Skeletal muscle tissue (tissue), 4 donors: ENCODE results near the gene DAPK1. TPM values are rescaled to one million over a fixed set of nuclear protein-coding genes. Genes with fewer than 3 reads are reported as not detected.

ENCODE experiments used
- H3K27ac ChIP-seq: one replicate; pipeline ENCODE4 v1.7.0; 2013; ENCODE audit warnings: mild to moderate bottlenecking, low read depth, low read length, inconsistent platforms
- H3K27me3 ChIP-seq, 3 donors: one replicate each; pipeline ENCODE4 v1.7.0; 2013; ENCODE audit warnings: low read length in 3 of 3; ENCODE audit not compliant: control insufficient read depth in 3 of 3, insufficient read depth in 3 of 3
- H3K36me3 ChIP-seq, 3 donors: one replicate each; pipeline ENCODE4 v1.7.0; 2013; ENCODE audit warnings: low read length in 3 of 3; ENCODE audit not compliant: control insufficient read depth in 3 of 3, insufficient read depth in 3 of 3
- H3K4me1 ChIP-seq, 3 donors: one replicate each; pipeline ENCODE4 v1.7.0; 2013; ENCODE audit warnings: low read length in 3 of 3, mild to moderate bottlenecking in 3 of 3; ENCODE audit not compliant: control insufficient read depth in 3 of 3, insufficient read depth in 3 of 3
- H3K4me3 ChIP-seq, 3 donors: one replicate each; pipeline ENCODE4 v1.7.0; 2013; ENCODE audit warnings: low read length in 3 of 3
- H3K9ac ChIP-seq, 3 donors: one replicate each; pipeline ENCODE4 v1.7.0; 2013; ENCODE audit warnings: low read length in 3 of 3, mild to moderate bottlenecking in 3 of 3, moderate library complexity in 2 of 3, low read depth in 1 of 3
- H3K9me3 ChIP-seq, 3 donors: one replicate each; pipeline ENCODE4 v1.7.0; 2013; ENCODE audit warnings: low read length in 3 of 3; ENCODE audit not compliant: control insufficient read depth in 3 of 3
- total RNA-seq: library from RNA; depleted of rRNA; stranded (reverse); fragments of >200 nt; gene quantifications from one replicate; pipeline ENCODE4 v1.2.3, GENCODE V29; 2014
- donor health status: Osteomylitis.

Gene DAPK1
- total RNA-seq, 1 donor from 2014 or later: 18.8 TPM

GRCh38 chr9:87613265-87614111 lies 115.8 kb downstream of the DAPK1 start:
- no peaks in the 10 kb centered on the region for H3K4me1 ChIP-seq
- no peak overlapping the region for H3K9ac ChIP-seq
- no peaks in the 10 kb centered on the region for H3K27me3 ChIP-seq
- H3K36me3 ChIP-seq: no peaks in the 10 kb centered on the region
- no peaks in the 10 kb centered on the region for H3K9me3 ChIP-seq
- H3K4me3 ChIP-seq: no peak overlapping the region
- H3K27ac ChIP-seq: no peak overlapping the region

DNA sequence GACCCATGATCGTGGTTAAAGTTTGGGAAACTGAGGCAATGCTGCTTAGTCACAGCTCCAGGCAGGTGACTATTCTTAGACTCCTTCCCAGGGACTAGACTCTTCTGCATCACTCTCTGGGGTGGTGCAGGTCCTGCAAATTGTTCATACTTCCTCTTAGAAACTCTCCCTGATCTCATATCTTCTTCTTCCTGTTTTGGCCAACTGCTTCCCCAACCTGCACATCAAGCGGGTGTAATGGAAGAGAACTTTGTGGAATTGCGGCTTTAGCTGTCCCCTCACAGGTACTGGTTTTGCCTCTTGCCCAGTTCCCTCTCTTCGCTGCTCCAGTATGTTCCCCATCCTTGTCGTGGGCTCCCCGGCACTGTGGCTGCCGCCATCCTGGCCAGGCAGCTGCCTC lies 116.7 kb downstream of the DAPK1 start:
- no peak overlapping the region for H3K9ac ChIP-seq
- H3K4me3 ChIP-seq: no peak overlapping the region
- no peaks in the 10 kb centered on the region for H3K4me1 ChIP-seq
- no peaks in the 10 kb centered on the region for H3K27me3 ChIP-seq
- H3K27ac ChIP-seq: no peak overlapping the region
- no peaks in the 10 kb centered on the region for H3K36me3 ChIP-seq
- H3K9me3 ChIP-seq: no peaks in the 10 kb centered on the region

DNA sequence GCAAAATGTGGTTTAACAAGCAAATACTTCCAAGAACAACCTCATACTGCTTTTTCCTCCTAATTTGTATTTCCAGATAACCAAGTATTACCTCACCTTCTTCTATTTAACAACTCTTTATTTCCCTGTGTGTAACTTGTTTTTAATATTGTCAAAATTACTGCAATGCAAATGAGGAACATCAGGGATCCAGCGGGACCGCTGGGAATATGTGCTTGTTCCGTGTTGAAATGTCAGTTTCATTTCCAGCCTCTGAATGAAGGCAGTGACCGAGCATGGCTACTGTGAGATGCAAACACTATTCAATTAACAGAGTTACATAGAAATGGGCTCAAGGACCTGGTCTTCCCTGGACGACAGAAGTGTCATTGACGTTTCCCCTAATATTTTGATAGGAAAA lies 117.5 kb downstream of the DAPK1 start:
- no peaks in the 10 kb centered on the region for H3K27me3 ChIP-seq
- no peak overlapping the region for H3K27ac ChIP-seq
- no peaks in the 10 kb centered on the region for H3K4me1 ChIP-seq

DNA sequence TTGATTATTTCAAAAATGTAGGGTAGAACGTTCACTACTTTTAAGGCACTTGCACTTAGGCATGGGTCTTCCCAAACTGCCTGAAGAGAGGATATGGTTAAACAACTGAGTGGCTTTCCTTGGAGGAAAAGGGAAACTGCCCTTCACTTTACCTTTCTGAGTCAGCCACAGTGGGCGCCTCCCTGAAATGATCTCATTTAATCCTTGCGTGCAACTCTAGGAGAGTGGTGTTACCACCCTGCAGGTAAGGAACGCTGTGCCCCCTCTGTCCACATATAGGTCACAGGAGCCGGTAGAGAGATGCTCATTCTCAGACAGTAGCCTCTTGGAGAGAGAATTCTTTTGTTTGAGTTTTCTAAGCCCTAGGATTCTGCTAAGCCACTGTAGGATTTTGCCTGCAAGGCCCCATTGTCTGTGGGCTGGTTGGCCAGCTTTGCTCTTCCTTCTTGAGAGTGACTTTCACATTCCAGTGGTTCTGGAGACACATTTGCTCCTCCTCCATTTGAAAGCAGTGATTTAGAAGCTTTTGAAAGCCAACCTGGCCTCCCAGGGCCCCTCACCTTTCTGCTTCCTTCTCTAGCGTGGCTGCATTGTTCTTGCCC lies 118.0 kb downstream of the DAPK1 start:
- Histone ChIP-seq H3K9me3 (no peaks in the 10 kb centered on the region), H3K27ac (no peak overlapping the region), H3K36me3 (no peaks in the 10 kb centered on the region), H3K9ac (no peak overlapping the region), H3K27me3 (no peaks in the 10 kb centered on the region), H3K4me1 (no peaks in the 10 kb centered on the region), H3K4me3 (no peak overlapping the region)

More for the DNA sequence above, 117.5 kb downstream of the DAPK1 start:
- Histone ChIP-seq H3K9me3 (no peaks in the 10 kb centered on the region), H3K4me3 (no peak overlapping the region), H3K9ac (no peak overlapping the region), H3K36me3 (no peaks in the 10 kb centered on the region)

- Histone ChIP-seq H3K9me3 (no peaks in the 10 kb centered on the region), H3K36me3 (no peaks in the 10 kb centered on the region), H3K9ac (no peak overlapping the region), H3K27ac (no peak overlapping the region), H3K4me1 (no peaks in the 10 kb centered on the region), H3K27me3 (no peaks in the 10 kb centered on the region), H3K4me3 (no peak overlapping the region)
Observed at GRCh38 chr9:87618226-87618625, 120.6 kb downstream of the DAPK1 start.

DNA sequence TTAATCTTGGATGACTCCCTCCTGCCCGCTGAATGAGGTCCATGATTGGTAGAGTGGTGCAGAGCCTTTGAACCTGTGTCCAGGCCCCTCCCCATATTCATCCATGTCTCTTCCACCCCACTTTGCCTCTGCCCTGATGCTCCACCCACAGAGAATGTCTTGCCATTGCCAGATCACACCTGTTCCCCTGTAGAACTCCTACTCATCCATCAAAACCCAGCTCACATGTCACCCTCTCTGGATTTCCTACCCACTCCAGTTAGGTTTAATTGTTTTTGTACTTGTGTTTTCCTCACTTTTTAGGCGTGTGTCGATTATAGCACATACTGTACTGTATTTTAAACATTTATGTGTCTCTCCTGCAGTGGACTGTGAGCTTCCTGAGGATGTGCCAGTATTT lies 121.3 kb downstream of the DAPK1 start:
- Histone ChIP-seq H3K9ac (no peak overlapping the region), H3K4me1 (no peaks in the 10 kb centered on the region), H3K27ac (no peak overlapping the region), H3K27me3 (no peaks in the 10 kb centered on the region), H3K36me3 (no peaks in the 10 kb centered on the region), H3K9me3 (no peaks in the 10 kb centered on the region), H3K4me3 (no peak overlapping the region)

DNA sequence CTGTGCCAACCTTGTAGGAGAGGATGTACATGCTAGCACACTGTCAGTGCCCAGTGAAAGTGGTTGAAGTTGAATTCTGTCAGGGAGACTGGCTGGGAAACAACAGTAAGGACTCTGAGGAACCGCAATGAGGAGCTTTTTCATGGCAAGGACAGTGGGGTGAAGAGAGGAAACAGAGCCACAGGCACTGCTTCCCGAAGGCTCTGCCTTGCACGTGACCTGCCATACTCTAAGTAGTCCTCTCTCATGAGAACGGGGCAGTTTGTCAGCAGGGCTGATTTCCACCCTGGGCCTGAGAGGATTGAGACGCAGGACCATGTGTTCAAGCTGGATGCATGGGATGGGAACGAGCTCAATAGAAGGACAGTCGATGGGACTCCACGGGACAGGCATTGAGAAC lies 121.7 kb downstream of the DAPK1 start:
- Histone ChIP-seq H3K4me1 (no peaks in the 10 kb centered on the region), H3K9me3 (peaks cover 0 to 2% (median 0%) of the 10 kb centered on the region in 3 donors), H3K9ac (no peak overlapping the region), H3K27ac (no peak overlapping the region), H3K36me3 (no peaks in the 10 kb centered on the region), H3K4me3 (no peak overlapping the region), H3K27me3 (no peaks in the 10 kb centered on the region)

DNA sequence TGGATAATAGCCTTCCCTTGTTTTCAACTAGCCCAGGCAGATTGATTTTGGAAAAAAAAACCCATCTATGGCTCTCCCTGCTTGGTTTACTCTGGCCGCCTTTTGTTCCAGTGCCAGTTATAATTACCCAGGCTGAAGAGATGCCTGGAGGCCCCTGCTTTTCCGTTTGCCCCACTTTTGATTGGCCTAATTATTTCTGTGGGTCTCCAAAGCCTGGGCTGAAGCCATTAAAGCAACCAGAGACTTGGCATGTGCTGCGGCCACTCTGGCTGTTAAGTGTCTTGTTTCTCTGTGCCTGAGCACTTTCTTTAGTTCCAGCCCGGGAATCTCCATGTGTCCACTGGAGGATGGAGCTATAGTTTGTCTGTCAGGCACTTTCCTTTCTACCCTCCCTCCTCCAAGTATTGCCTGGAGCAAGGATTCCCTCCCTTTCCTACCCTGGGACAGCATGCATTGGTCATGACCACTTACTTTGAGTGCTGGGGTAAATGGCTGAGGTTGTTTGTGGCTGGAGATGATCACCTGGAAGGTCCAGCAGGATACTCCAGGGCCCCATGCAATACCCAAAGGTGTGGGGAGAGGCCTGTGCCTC lies 123.2 kb downstream of the DAPK1 start:
- no peaks in the 10 kb centered on the region for H3K4me1 ChIP-seq
- H3K4me3 ChIP-seq: no peak overlapping the region
- H3K27ac ChIP-seq: no peak overlapping the region
- no peaks in the 10 kb centered on the region for H3K36me3 ChIP-seq
- H3K27me3 ChIP-seq: no peaks in the 10 kb centered on the region
- peaks cover 0 to 2% (median 0%) of the 10 kb centered on the region in 3 donors for H3K9me3 ChIP-seq
- H3K9ac ChIP-seq: no peak overlapping the region

GRCh38 chr9:87622098-87622497 lies 124.4 kb downstream of the DAPK1 start:
- H3K27ac ChIP-seq: no peak overlapping the region
- H3K9me3 ChIP-seq: peaks cover 0 to 2% (median 0%) of the 10 kb centered on the region in 3 donors
- H3K4me1 ChIP-seq: no peaks in the 10 kb centered on the region
- no peaks in the 10 kb centered on the region for H3K36me3 ChIP-seq
- H3K4me3 ChIP-seq: no peak overlapping the region
- H3K27me3 ChIP-seq: no peaks in the 10 kb centered on the region
- H3K9ac ChIP-seq: no peak overlapping the region

GRCh38 chr9:87622923-87623322 lies 125.3 kb downstream of the DAPK1 start:
- Histone ChIP-seq H3K9ac (no peak overlapping the region), H3K4me3 (no peak overlapping the region), H3K4me1 (no peaks in the 10 kb centered on the region), H3K27ac (no peak overlapping the region), H3K27me3 (no peaks in the 10 kb centered on the region), H3K36me3 (no peaks in the 10 kb centered on the region), H3K9me3 (peaks cover 0 to 2% (median 0%) of the 10 kb centered on the region in 3 donors)
